ENCODE data around the gene ZNF429.

ZNF429 gene

GRCh38 chr19:21487969-21488368 is 17.4 kb upstream of the ZNF429 start:
- H3K9me3 ChIP-seq (ENCODE audit: insufficient read depth, low read length): no peaks in the 10 kb centered on the region
- H2AFZ ChIP-seq (ENCODE audit: low read depth, low read length, severe bottlenecking): no peak overlapping the region
- TF ChIP-seq EZH2phosphoT487 (conservative IDR thresholded peaks at IDR 0.05; ENCODE audit: low read length): no peak
- no peak for TF ChIP-seq CTCF (IDR thresholded peaks at IDR 0.05; ENCODE audit: insufficient read depth, low read length, poor library complexity, severe bottlenecking)
- H3F3A ChIP-seq (ENCODE audit: insufficient read depth): no peaks in the 10 kb centered on the region
- no peak overlapping the region for H3K27ac ChIP-seq (ENCODE audit: low read depth, low read length)
- H3K79me2 ChIP-seq (ENCODE audit: insufficient read depth, low read length): no peaks in the 10 kb centered on the region
- H4K20me1 ChIP-seq (ENCODE audit: low read depth, low read length): no peaks in the 10 kb centered on the region
- H3K4me3 ChIP-seq (ENCODE audit: insufficient read depth, low read length, poor library complexity, severe bottlenecking): no peak overlapping the region
- H3K36me3 ChIP-seq (ENCODE audit: low read length): no peaks in the 10 kb centered on the region
- no peaks in the 10 kb centered on the region for H3K27me3 ChIP-seq (ENCODE audit: low read length)
- no peaks in the 10 kb centered on the region for H3K9me2 ChIP-seq (replicated peaks; ENCODE audit: insufficient read depth, low read length)
- no peak overlapping the region for H3K9ac ChIP-seq (ENCODE audit: low read length)
- H3K4me2 ChIP-seq (ENCODE audit: low read depth, low read length, poor library complexity, severe bottlenecking): no peak overlapping the region

GRCh38 chr19:21491146-21491545 is 14.3 kb upstream of the ZNF429 start:
- Histone ChIP-seq H2AFZ (ENCODE audit: low read depth, low read length, severe bottlenecking) (no peak overlapping the region), H3K4me3 (ENCODE audit: insufficient read depth, low read length, poor library complexity, severe bottlenecking) (no peak overlapping the region), H3K27ac (ENCODE audit: low read depth, low read length) (no peak overlapping the region), H3K4me2 (ENCODE audit: low read depth, low read length, poor library complexity, severe bottlenecking) (no peak overlapping the region), H3F3A (ENCODE audit: insufficient read depth) (no peaks in the 10 kb centered on the region), H3K79me2 (ENCODE audit: insufficient read depth, low read length) (no peaks in the 10 kb centered on the region), H3K9me2 (replicated peaks; ENCODE audit: insufficient read depth, low read length) (no peaks in the 10 kb centered on the region), H3K36me3 (ENCODE audit: low read length) (no peaks in the 10 kb centered on the region), H4K20me1 (ENCODE audit: low read depth, low read length) (no peaks in the 10 kb centered on the region), H3K27me3 (ENCODE audit: low read length) (no peaks in the 10 kb centered on the region), H3K9ac (ENCODE audit: low read length) (no peak overlapping the region), H3K9me3 (ENCODE audit: insufficient read depth, low read length) (no peaks in the 10 kb centered on the region)
- TF ChIP-seq EZH2phosphoT487 (conservative IDR thresholded peaks at IDR 0.05; ENCODE audit: low read length) (no peak), CTCF (IDR thresholded peaks at IDR 0.05; ENCODE audit: insufficient read depth, low read length, poor library complexity, severe bottlenecking) (no peak)

GRCh38 chr19:21492947-21493906 is 12.2 kb upstream of the ZNF429 start:
- Histone ChIP-seq H3K27me3 (ENCODE audit: low read length) (no peaks in the 10 kb centered on the region), H3K36me3 (ENCODE audit: low read length) (no peaks in the 10 kb centered on the region), H3F3A (ENCODE audit: insufficient read depth) (no peaks in the 10 kb centered on the region), H2AFZ (ENCODE audit: low read depth, low read length, severe bottlenecking) (no peak overlapping the region), H3K27ac (ENCODE audit: low read depth, low read length) (no peak overlapping the region), H3K9me2 (replicated peaks; ENCODE audit: insufficient read depth, low read length) (no peaks in the 10 kb centered on the region), H4K20me1 (ENCODE audit: low read depth, low read length) (no peaks in the 10 kb centered on the region), H3K9ac (ENCODE audit: low read length) (no peak overlapping the region), H3K4me2 (ENCODE audit: low read depth, low read length, poor library complexity, severe bottlenecking) (no peak overlapping the region), H3K79me2 (ENCODE audit: insufficient read depth, low read length) (no peaks in the 10 kb centered on the region), H3K9me3 (ENCODE audit: insufficient read depth, low read length) (no peaks in the 10 kb centered on the region), H3K4me3 (ENCODE audit: insufficient read depth, low read length, poor library complexity, severe bottlenecking) (no peak overlapping the region)
- TF ChIP-seq EZH2phosphoT487 (conservative IDR thresholded peaks at IDR 0.05; ENCODE audit: low read length) (no peak), CTCF (IDR thresholded peaks at IDR 0.05; ENCODE audit: insufficient read depth, low read length, poor library complexity, severe bottlenecking) (no peak)
